Activated CD8-positive, alpha-beta memory T cell treated with anti-CD3 and anti-CD28 coated beads, Interleukin-2, amount 50 U/mL, for 48 hours (primary cell): ENCODE data around the gene POC1B.

ENCODE experiments used
- DNase-seq: peaks from one replicate; pipeline ENCODE4 v3.0.0-alpha.2; 2020

POC1B gene

DNA sequence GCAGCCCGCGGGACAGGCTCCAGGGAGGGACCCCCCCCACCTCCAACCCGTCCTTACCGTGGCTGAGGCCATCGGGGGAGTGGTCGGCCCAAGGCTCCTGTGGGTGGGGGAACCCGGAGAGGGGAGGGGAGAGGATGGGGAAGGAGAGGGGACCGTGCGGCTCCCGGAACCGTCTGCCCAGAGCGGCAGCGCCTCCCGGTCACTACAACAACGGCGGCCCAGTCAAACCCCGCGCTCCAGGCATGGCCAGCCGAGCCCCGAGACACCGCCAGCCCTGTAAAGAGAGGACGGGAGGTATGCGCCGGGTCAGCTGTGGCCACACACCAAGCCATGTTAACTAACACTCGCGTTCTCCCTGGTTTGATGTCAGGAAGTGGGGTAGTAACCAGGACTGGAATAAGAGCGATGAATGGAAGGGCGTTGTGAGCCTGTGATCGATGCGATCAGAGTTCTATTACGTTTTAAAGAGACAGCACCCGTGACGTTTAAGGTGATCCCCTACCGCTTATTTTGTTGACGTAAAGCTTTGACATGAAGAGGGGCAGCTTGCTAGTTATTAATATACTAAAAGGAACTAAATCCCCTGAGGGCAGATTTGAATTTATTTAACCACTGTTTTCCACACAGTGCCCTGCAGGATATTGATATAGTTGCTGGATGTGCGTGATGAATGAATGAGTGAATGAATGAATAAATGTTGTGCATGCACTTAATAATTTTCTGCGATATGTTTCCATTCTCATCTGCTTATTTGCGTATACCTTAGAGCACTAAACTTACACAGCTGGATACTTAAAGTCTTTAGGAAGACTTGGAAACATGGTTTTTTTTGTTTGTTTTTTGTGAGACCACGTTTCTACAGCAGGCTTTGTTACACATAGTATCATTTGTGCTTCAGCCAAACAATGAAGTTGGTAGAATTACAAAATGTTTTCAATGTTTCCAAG lies at the start of gene POC1B:
Gene POC1B (minus strand): TSS at position 224 of the 947 bp plus-strand sequence. CDS start 152 bp downstream, at position 72.
- DNase-seq, result peak; percentile 89

- DNase-seq, result no peak
Observed at GRCh38 chr12:89575374-89575773, 49.5 kb upstream of the POC1B start.

DNA sequence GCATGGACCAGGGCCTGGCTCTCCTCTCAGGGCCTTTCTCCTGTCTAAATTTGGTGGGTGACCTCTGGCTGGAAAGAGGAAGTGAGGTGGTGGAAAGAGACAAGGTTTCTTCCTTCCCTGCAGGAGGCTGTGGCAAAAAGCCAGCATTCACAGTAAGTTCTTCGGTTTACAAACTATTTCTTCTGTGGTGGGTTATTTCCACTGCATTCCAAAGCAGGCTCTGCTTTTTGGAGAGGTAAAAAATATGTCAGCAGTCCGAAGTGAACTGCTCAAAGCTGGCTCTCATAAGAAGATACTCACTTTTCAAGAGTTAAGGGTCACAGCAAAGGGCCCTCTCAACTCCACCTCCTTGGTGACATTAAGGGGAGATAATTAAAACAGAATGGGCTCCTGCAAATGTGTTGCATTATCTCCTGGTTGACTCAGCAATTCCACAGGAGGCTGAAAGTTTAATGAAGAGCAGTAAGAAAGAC lies 48.9 kb upstream of the POC1B start:
- no peak for DNase-seq

DNA sequence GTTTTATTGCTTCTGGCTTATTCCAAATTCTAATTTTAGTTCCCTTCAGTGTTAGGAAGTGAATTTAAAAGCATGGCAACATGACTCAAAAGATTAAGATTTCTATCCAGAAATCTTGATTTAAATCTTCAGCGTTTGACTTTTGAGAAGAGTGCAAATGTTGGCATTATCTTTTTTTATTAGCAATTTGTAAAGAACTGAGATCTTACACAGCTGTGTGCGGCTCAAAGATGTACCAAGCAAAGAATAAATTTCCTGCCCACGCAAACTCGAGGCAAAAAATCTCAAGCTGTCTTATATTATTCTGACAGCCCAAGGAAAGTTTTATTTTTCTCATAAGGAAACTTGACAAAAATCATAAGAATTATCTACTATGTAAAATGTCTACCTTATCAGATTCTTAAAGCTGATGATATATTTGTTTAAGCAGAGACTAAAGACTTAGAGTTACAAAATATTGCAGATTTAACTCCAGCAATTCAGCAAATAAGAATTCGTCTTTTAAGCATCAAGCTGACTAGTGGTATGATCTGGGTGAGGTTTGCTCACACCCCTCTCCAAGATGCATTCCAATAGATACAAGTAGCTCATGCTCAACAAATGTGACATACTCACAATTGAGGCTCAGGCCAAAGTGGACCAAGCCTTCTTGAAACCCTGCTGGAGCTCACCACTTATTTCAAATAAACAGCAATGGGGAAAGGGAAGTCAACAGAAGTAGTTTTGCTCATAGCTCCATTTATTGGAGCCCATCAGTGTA lies 47.4 kb upstream of the POC1B start:
- DNase-seq, result no peak

DNA sequence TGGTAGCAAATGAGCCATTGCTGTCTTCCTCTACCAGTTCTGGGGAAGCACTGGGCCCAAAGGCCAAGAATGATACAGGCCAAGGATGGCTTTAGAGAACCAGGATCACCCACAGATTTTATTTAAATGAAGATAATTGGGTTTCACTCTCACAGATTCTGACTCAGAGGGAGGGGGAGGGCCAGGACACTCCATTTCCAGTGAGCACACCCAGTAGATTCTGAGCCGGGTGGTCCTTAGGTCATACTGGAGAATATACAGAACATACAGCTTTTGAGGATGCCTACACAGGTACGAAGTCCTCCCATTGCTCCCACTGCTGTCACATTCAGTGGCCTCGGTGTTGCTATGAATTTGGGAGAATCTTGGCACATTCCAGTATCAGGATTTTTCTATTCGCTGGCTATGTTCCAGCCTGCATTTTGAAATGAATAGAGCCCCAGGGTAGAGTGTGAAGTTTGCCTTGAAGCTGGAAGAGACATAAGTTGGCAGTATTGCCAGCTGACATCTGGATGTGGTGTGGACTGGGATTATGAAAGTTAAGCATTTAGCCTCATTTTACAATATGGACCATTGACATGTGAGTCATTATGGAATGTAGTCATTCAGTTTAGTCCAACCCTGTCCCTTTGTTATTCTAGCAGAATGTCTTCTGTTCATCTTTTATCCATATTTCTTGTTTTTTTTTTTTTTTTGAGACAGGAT lies 45.8 kb upstream of the POC1B start:
- no peak for DNase-seq

- DNase-seq, result no peak
Observed at GRCh38 chr12:89568484-89568883, 42.6 kb upstream of the POC1B start.

DNA sequence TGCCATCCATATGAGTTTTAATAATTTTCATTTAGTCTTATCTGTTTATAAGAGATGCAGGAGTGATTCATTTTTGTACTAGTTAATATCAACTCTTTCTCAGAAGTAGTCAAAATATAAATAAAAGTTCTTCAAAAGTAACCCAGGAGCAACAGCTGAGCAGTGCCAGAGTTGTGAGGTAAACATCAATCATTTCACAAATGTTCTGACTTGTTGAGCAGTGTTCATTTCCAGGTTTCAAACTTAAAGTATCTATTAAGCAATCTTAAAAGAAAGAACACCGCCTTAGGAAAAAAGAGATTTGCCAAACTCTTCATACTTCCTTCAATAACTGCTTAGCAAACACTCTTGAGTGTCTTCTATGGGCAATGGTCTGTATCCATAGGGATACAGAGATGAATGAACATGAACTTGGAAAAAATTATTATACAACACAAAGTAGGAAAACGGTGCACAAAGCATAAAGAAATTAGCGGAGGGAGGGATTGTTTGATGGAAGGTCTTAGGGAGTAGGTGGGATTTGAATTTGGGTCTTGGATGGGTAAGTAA lies 41.9 kb upstream of the POC1B start:
- DNase-seq, result no peak

GRCh38 chr12:89566615-89567014 lies 40.8 kb upstream of the POC1B start:
- DNase-seq, result no peak

- no peak for DNase-seq
Observed at GRCh38 chr12:89565002-89565401, 39.2 kb upstream of the POC1B start.

DNA sequence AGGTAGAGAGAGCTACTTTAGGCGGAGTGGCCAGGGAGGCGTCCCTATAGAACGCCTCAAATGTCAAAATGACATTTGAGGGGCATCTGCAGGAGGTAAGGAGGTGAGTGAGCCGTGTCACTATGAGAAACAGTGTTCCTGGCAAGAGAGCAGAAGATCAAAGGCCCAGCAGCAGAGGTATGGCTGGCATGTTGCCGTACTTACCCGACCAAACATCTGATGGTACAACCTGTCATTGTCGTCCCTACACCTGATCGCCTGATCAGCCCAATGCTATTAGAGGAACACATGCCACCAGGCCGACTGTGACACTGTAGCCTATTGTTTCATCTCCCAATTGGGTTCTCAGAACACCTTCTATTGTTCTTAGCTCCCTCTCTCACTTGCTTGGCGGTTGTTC lies 33.9 kb upstream of the POC1B start:
- no peak for DNase-seq

DNA sequence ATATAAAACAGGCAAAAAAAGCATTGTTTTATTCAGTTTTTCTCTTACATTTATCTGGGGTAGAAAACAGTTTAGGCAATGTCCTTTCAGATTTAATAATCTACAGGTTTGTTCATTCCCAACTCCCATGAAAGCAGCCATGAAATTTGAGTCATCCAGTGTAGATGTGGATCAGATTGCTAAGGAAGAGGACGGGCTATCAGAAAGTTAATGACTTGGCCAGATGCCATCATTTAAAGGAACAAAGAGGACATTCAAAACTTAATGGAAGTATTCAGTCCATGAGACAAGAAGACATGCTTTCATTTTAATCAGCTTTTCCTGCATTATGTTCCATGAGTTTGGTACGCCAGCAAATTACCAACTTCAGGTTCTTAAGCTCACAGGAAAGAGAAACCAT lies 31.1 kb upstream of the POC1B start:
- DNase-seq, result no peak

GRCh38 chr12:89552376-89552775 lies 26.5 kb upstream of the POC1B start:
- no peak for DNase-seq

DNA sequence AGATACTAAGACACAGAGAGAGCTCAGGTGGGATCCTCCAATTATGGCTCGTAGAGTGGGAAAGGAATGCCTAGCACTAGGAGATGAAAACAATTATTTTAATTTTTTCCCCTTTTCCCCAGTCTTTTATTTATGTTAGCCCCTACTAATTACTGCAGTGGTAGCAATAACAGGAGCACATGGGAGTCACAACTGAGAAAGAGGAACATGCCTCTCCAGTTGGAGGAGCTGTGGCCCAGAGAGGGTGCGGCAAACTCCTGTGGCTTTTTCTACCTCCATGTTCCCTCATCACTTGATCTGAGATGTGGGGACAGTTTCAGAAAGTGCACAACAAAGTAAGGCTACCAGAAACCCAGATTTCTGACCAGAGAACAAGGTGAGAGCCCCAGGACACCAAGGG lies 25.9 kb upstream of the POC1B start:
- no peak for DNase-seq

DNA sequence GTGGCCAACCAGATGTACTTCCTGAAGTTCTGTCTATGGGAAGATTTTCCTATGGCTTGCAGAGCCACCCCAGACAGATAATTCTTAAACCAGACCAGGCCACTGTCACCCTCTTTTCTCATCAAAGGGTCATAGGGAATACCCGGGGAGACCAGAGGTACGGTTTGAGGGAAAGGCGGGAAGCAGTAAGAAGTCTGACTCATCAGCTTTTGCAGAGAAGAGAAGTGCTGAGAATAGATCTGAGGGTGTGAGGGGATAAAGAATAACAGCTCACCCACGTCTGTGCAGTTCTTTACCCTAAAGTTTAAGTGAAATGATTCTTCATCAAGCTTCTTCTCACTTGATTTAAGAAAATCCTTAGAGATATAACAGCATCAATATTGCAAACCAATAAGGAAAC lies 21.3 kb upstream of the POC1B start:
- DNase-seq, result no peak

DNA sequence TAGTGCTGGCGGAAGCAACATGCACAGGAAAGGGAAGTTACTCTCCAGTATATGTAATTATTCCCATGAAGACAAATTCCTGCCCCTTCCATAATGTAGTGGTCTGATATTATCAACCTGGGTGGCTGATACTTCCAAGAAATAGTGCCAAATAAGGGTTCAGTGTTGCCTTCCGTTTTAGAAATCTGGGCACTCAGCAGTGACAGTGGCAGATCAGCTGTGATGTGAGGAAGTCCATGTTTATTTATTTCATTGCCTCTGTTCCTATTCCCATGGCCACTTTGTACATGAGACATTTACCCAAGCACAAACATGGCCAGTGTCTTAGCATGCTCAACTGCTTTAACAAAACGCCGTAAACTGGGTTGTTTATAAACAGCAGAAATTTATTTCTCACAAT lies 20.3 kb upstream of the POC1B start:
- no peak for DNase-seq

DNA sequence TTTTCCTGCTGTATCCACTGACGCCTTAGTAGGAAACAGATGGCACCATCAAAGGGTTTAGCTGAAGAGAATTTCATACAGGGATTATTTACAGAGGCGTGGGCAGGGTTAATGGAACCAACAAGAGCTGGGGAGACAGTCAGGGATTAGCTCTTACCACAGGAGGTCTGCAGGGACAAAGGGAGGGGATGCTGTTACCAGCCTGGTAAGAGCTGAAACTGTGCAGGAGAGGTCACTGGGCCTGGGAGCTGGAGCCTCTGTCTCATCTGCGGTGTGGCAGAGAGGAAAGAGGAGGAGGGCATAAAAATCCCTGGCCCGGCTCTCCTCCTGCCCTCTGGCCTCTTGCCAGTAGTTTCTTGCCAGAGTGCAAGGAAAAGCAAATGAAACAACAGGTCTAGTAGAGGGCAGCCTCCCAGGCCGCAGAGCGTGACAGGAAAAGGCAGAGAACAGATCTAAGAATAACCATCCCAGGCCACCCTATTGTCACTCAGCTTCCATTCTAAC lies 18.9 kb upstream of the POC1B start:
- no peak for DNase-seq

- no peak for DNase-seq
Observed at GRCh38 chr12:89544022-89544421, 18.2 kb upstream of the POC1B start.

DNA sequence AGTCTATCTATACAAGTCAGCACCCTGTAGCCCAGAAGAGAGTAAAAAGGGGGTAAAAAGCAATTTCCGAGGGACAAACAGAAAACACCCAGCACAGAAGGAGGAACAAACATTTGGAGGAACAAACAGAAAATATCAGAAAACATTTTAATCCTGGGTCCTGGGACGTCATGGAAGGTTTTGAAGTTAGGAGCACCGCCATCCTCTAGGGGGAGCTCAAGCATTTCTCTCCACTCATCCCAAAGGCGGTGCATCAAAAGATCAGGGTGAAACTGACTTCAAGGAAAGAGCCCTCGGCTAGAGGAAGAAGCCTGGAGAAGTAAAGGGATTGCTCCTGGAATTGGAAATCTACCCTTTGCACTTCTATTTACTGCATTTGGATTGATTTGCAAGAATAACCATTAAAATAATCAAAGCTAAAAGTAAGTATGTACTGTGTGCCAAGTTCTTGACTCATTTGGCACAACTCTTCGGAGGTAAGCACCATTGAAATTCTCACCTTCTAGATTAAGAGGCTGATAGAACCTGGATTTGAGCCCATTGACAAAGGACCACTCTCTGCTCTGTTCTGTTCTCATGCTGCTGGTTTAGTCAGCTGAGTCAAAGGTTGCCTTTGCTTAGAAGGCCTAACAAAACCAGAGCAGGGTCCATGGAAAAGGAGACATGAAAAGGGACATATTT lies 17.2 kb upstream of the POC1B start:
- DNase-seq, result peak; percentile 70

- no peak for DNase-seq
Observed at GRCh38 chr12:89542236-89542635, 16.4 kb upstream of the POC1B start.

DNA sequence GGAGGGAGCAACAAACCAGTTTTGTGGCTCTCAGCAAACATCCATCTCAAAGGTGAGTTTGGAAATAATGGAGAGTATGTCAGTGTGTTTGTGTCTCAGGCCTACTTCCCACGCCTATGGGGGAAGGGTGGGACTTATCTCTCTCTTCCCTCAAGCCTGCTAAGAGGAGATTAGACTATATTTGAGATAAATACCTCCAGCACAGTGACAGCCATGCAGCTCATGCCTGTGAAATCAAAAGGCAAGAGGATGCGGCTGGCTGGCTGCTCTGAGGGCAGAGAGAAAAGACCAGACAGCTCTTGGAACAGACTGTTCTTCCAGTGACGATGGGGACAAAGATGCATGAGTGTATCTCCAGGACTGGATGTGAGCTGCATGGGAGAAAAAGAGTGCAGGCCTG lies 14.7 kb upstream of the POC1B start:
- no peak for DNase-seq

DNA sequence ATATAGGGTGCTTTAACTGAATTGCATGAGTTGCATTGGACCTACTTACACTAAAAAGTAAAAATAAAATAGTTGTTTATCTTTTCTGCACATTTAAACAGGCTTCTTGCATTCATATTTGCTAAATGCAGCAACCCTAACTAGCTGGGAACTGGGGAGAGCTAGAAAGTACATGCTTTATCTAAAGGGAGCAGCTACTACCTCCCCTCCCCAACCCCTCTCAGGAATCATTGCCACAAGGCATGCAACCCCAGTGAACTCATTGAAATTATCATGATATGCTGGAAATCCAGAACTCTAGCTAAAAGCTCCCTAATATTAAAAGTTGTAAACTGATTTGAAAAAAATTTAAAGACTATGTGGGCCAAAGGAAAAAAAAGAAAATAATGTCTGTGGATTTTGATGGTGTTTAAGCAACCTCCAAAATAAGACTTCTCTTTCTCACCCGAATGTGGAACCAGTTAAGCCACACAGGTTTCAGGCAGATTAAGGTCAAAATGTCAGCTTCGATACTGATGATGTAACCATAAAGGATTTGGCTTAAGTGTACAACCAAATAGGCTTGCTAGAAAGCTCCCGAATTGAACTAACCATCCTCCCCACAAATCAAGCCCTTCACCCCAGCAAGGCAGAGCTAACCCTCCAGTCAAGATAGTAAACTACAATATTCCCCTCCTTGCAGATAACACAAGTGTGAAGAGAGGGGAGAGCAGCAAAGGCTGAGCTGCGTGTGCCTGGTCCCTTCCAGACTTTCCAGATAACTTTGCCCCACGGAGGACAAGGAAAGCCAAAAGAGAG lies 13.8 kb upstream of the POC1B start:
- no peak for DNase-seq
